ENCODE data around the gene NPIPB2. TPM values are rescaled to one million over a fixed set of nuclear protein-coding genes. Genes with fewer than 3 reads are reported as not detected.

The NPIPB2 gene
- total RNA-seq = 3.9 TPM

GRCh38 chr16:11941945-11942344, at the start of gene NPIPB2:
Gene NPIPB2, minus strand, starts transcription at chr16:11942045. Its CDS starts 0 bp downstream, at chr16:11942045.

GRCh38 chr16:11964761-11965551, 23.1 kb upstream of the NPIPB2 start, which contains the start of gene TNFRSF17:
Gene TNFRSF17, plus strand, starts transcription at chr16:11965210. Its CDS starts 115 bp downstream, at chr16:11965325.

GRCh38 chr16:11915644-11916523, 26.0 kb downstream of the NPIPB2 start, which contains the start of gene GSPT1:
Gene GSPT1, minus strand, starts transcription at chr16:11915956. Its CDS starts 236 bp downstream, at chr16:11915720.

Small RNA genes lying within 50 kb of the gene (small RNA-seq; reads per million reads assigned to genes)
- not detected for gene AC007216.5
- gene COX6CP1 = 0.10 reads per million
- not detected for gene UBL5P4

Other genes with a start within 250 kb of the NPIPB2 start
- 21.9 TPM for gene TXNDC11, start 199.2 kb downstream of the NPIPB2 start, total RNA-seq
- gene ZC3H7A, start 144.8 kb downstream of the NPIPB2 start, total RNA-seq = 53.5 TPM
- 47.3 TPM for gene RSL1D1, start 90.5 kb downstream of the NPIPB2 start, total RNA-seq
- 71.3 TPM for gene GSPT1, start 26.1 kb downstream of the NPIPB2 start, total RNA-seq
- 3.9 TPM for gene TNFRSF17, start 23.2 kb upstream of the NPIPB2 start, total RNA-seq
- 22.4 TPM for gene SNX29, start 34.7 kb upstream of the NPIPB2 start, total RNA-seq